HUES48 (cell line): Measurements from ENCODE around the gene RHOU.

Experiments used
- H3K27ac ChIP-seq: one replicate; pipeline ENCODE4 v1.7.0; 2013; ENCODE audit warnings: low read depth, low read length, inconsistent platforms
- H3K27me3 ChIP-seq: 2 replicates; pipeline ENCODE4 v1.6.1; 2013; ENCODE audit warnings: mild to moderate bottlenecking, low read length; ENCODE audit not compliant: control insufficient read depth, insufficient read depth
- H3K36me3 ChIP-seq: 2 replicates; pipeline ENCODE4 v1.6.1; 2013; ENCODE audit warnings: low read length; ENCODE audit not compliant: control insufficient read depth, insufficient read depth
- H3K4me1 ChIP-seq: 2 replicates; pipeline ENCODE4 v1.6.1; 2013; ENCODE audit warnings: mild to moderate bottlenecking, low read length; ENCODE audit not compliant: control insufficient read depth, insufficient read depth
- H3K4me3 ChIP-seq: 2 replicates; pipeline ENCODE4 v1.5.1; 2013; ENCODE audit warnings: mild to moderate bottlenecking, low read depth, low read length
- H3K9ac ChIP-seq: 2 replicates; pipeline ENCODE4 v1.6.1; 2013; ENCODE audit warnings: mild to moderate bottlenecking, low read depth, low read length, moderate library complexity
- H3K9me3 ChIP-seq: 2 replicates; pipeline ENCODE4 v1.6.1; 2013; ENCODE audit warnings: low read length; ENCODE audit not compliant: control insufficient read depth, insufficient read depth

Gene RHOU

DNA sequence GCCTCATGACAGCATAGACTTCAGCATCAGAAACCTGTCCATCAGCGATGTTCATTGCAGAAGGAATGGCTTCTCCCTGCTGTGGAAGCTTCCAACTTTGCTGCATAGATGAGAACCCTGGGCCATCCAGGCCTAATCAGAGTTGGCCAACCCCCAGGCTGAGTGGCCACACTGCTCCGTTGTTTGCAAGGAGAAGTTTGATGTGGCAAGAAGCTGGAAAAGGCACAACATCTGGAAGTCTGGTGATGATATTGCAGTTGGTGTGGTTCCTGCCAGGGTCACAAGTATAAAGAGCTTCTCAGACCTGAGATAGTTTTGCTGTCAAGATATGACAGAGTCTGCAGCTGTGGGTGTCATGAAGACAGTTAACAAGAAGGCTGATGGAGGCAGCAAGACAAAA, 41.2 kb downstream of the RHOU start:
- Histone ChIP-seq H3K9me3 (no peaks in the 10 kb centered on the region; the same call in 1 of the 2 replicates), H3K4me1 (peaks cover 3% of the 10 kb centered on the region; the same call in 1 of the 2 replicates), H3K27ac (no peak overlapping the region), H3K36me3 (no peaks in the 10 kb centered on the region), H3K4me3 (no peak overlapping the region), H3K27me3 (no peaks in the 10 kb centered on the region), H3K9ac (no peak overlapping the region)

DNA sequence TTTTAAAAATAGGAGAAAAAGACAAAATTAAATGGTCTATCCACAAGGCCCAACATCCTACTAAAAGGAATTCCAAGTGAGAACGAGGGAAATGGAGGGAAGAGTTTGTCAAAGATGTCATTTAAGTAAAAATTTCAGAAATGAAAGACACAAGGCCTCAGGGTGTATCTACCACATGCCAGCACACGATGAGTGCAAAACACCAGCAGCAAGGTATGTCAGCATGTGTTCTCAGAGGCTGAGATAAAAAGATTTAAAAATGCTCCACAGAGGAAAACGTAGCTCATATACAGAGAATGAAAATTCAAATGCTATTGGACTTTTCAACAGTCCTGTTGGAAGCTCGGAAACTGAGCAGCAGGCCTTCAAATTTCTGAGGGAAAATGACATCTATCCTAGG, 42.0 kb downstream of the RHOU start:
- Histone ChIP-seq H3K36me3 (no peaks in the 10 kb centered on the region), H3K27ac (no peak overlapping the region), H3K9ac (no peak overlapping the region), H3K27me3 (no peaks in the 10 kb centered on the region), H3K4me3 (no peak overlapping the region), H3K4me1 (peaks cover 3% of the 10 kb centered on the region; the same call in 1 of the 2 replicates), H3K9me3 (no peaks in the 10 kb centered on the region; the same call in 1 of the 2 replicates)

DNA sequence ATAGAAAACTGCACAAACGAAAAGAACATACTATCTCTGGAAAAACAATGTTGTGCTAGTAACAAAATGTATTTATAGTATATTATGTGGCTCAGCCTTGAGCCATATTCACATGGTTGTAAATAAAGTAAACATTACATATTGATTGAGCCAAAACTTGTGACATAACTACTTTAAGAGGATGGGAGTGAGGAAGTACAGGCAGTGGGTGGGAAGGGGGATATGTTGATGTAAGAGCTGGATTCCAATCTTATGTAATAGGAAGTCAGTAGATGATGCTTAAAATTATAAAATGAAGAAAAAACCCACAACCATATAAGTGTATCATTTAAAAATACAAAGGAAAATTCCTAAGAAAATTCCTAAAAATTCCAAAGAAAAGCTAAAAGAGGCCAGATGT, 42.7 kb downstream of the RHOU start:
- no peaks in the 10 kb centered on the region for H3K27me3 ChIP-seq
- no peak overlapping the region for H3K4me3 ChIP-seq
- no peak overlapping the region for H3K27ac ChIP-seq
- H3K9ac ChIP-seq: no peak overlapping the region
- H3K4me1 ChIP-seq: peaks cover 3% of the 10 kb centered on the region; the same call in 1 of the 2 replicates
- no peaks in the 10 kb centered on the region; the same call in 1 of the 2 replicates for H3K9me3 ChIP-seq
- no peaks in the 10 kb centered on the region for H3K36me3 ChIP-seq

DNA sequence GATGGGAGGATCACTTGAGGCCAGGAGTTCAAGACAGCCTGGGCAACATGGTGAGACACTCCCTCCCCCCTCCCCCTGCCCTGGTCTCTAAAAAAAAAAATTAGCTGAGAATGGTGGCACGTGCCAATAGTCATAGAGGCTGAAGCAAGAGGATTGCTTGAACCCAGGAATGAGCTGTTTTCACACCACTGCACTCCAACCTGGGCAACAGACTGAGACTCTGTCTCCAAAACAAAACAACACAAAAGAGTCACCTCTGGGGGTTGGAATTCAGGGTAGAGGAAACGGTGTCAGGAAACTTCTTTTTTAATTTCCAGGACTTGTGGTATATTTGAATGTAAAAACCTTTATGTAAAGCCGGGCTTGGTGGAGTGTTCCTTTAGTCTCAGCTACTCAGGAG, 43.2 kb downstream of the RHOU start:
- Histone ChIP-seq H3K4me1 (peaks cover 3% of the 10 kb centered on the region; the same call in 1 of the 2 replicates), H3K4me3 (no peak overlapping the region), H3K27ac (no peak overlapping the region), H3K9me3 (no peaks in the 10 kb centered on the region), H3K27me3 (no peaks in the 10 kb centered on the region), H3K9ac (no peak overlapping the region), H3K36me3 (no peaks in the 10 kb centered on the region)

DNA sequence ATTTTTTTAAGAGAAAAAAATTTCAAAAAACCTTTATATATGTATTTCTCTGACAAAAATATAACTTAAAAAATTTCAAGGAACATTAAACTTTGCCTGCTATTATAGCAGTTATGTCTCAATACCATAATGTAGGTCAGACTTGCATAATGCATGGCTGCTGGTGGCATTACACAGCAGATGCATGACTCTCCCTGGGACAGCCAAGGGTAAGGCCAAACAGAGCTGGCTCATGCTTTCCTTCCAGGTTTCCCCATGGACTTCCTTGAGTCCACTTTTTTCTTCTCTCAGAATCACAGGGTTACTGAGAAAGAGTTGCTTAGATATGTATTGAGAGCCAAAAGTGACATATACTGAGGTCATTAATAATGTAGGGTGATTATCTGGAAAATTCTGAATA, 43.7 kb downstream of the RHOU start:
- no peaks in the 10 kb centered on the region for H3K27me3 ChIP-seq
- peaks cover 3% of the 10 kb centered on the region; the same call in 1 of the 2 replicates for H3K4me1 ChIP-seq
- no peaks in the 10 kb centered on the region for H3K36me3 ChIP-seq
- no peak overlapping the region for H3K4me3 ChIP-seq
- no peak overlapping the region for H3K9ac ChIP-seq
- H3K9me3 ChIP-seq: no peaks in the 10 kb centered on the region
- no peak overlapping the region for H3K27ac ChIP-seq

DNA sequence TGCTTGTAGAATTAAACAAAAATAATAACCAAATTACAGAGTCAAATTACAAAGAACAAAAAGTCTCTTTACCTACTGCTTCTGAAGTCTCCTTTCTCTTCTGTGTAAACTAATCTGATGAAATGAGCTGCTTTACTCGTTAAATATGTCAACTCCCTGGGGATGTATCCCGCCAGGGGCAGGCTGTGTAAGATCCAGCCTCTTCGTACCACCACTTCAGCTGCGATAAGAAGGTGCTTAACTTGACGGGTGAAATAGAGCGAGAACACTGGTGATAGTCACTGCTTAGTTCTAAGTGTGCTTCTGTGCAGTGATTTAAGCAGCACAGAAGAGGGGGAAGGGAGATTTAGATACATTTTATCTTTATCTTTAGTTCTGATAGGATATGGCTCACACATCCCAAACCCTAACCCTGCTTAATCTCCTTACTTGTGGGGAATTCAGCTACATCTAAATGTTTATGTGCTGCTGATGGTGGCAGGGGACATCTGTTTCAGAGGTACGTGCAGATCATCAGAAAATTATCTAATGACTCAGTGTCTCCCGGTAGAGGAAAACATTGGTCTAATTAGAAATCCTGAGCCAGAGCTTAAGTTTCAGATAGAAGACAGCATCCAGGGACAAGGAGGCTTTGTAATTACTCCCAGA, 46.0 kb downstream of the RHOU start:
- Histone ChIP-seq H3K9ac (no peak overlapping the region), H3K9me3 (no peaks in the 10 kb centered on the region), H3K36me3 (no peaks in the 10 kb centered on the region), H3K4me1 (peaks cover 3% of the 10 kb centered on the region; the same call in 1 of the 2 replicates), H3K4me3 (no peak overlapping the region), H3K27me3 (no peaks in the 10 kb centered on the region), H3K27ac (no peak overlapping the region)

DNA sequence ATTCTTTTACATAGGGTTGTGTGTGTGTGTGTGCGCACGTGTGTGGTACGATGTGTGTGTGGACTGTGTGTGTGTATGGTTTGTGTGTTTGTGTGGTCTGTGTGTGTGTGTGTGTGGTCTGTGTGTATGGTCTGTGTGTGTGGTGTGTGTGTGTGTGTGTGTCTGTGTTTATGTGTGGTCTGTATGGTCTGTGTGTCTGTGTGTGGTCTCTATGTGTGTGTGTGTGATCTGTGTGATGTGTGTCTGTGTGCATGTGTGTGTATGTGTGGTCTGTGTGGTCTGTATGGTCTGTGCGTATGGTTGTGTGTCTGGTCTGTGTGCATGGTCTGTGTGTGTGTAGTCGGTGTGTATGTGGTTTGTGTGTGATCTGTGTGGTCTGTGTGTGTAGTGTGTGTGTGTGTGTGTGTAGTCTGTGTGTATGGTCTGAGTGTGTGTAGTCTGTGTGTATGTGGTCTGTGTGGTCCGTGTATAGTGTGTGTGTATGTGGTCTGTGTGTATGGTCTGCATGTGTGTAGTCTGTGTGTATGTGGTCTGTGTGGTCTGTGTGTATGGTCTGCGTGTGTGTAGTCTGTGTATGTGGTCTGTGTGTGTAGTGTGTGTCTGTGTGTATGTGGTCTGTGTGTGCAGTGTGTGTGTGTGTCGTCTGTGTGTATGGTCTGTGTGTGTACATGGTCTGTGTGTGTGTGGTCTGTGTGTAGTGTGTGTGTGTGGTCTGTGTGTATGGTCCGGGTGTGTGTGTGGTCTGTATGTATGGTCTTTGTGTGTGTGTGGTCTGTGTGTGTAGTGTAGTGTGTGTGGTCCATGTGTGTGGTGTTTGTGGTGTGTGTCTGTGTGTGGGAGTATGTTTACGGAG, 46.8 kb downstream of the RHOU start:
- Histone ChIP-seq H3K9me3 (no peaks in the 10 kb centered on the region), H3K9ac (no peak overlapping the region), H3K27ac (no peak overlapping the region), H3K4me1 (peaks cover 3% of the 10 kb centered on the region; the same call in 1 of the 2 replicates), H3K36me3 (no peaks in the 10 kb centered on the region), H3K4me3 (no peak overlapping the region), H3K27me3 (no peaks in the 10 kb centered on the region)

DNA sequence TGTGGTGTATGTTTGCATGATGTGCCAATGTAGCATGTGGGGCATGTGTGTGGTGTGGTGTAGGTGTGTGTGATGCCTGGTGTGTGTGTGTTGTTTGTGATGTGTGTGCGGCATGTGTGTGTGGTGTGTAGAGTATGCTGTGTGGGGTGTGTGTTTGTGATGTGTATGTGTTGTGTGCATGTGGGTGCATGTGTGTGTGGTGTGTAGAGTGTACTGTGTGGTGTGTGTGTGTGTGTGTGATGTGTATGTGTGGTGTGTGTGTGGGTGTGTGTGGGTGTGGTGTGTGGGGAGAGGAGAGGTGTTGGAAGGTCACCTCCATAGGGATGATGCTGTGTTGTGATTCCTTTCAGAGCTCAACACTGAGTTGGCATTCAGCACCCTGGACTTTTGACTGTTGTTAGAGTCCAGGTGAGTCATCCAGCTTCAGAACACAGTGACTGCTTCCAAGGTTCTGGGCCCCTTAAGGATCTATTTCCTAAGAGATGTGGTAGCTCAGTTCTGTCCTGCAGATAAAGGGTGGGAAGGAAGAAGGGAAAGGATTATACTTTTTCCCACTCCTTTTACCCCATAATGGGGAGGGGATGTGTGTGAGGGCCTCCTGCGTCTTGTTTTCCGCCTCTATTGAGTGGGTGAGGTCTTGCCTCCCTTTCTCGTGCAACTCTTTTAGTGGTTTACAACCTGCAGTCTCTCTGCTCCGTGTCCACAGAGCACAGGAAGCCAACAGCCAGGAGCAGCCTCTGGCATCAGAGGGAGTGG, 47.6 kb downstream of the RHOU start:
- H3K27ac ChIP-seq: no peak overlapping the region
- H3K9me3 ChIP-seq: no peaks in the 10 kb centered on the region
- H3K36me3 ChIP-seq: no peaks in the 10 kb centered on the region
- peaks cover 3% of the 10 kb centered on the region; the same call in 1 of the 2 replicates for H3K4me1 ChIP-seq
- no peaks in the 10 kb centered on the region for H3K27me3 ChIP-seq
- H3K4me3 ChIP-seq: no peak overlapping the region
- no peak overlapping the region for H3K9ac ChIP-seq

DNA sequence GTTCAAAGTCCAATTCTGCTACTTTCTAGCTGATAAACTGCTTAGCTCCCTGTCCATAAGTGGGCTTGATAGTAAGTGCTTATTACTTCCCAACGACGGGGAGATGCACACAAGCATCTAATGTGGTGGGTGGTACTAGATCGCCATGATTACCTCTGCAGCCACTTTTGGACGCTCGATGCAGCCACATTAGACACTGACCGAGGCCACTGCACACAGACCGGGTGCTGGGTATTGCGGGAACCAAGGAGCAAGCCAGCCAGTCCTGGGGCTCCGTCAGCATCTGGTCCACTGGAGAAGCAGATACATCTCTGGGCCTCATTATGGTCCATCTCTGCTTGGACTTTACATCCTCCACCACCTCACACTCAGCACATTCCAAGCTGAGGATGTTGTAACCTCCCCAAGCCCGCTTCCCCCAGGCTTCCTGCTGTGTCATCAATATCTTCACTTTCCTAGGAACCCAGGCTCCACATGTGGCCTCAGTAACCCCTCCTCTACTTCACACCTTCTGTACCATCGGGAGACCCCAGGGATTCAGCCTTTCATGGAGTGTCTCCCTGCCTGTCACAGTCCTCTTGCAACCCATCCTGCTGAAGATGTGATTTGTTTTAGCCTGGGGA, 48.2 kb downstream of the RHOU start:
- no peaks in the 10 kb centered on the region for H3K36me3 ChIP-seq
- no peaks in the 10 kb centered on the region for H3K27me3 ChIP-seq
- no peak overlapping the region for H3K4me3 ChIP-seq
- H3K4me1 ChIP-seq: peaks cover 3% of the 10 kb centered on the region; the same call in 1 of the 2 replicates
- no peak overlapping the region for H3K27ac ChIP-seq
- H3K9ac ChIP-seq: no peak overlapping the region
- no peaks in the 10 kb centered on the region for H3K9me3 ChIP-seq

DNA sequence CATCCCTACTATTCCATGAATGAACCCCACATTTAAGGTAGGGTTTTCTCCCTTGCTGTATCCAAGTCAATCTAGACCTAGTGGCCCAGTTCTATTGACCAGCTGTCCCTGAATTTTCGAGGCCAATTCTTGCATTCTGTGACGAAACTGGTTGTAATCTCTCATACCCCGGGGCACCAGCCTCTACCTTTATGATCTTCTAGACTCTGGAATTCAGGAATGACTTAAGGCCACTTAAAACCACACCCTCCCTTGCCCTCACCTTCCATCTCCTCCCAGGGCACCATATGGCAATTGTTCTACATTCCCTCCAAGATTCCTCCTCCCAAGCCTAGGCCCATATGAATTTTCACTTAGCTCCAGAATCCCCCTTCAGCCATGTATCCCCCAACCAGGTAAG, 48.9 kb downstream of the RHOU start:
- peaks cover 3% of the 10 kb centered on the region; the same call in 1 of the 2 replicates for H3K4me1 ChIP-seq
- H3K27ac ChIP-seq: no peak overlapping the region
- no peak overlapping the region for H3K9ac ChIP-seq
- no peaks in the 10 kb centered on the region for H3K9me3 ChIP-seq
- H3K4me3 ChIP-seq: no peak overlapping the region
- H3K27me3 ChIP-seq: no peaks in the 10 kb centered on the region
- no peaks in the 10 kb centered on the region for H3K36me3 ChIP-seq
